Measurements from ENCODE around the gene OLR1. TPM values are rescaled to one million over a fixed set of nuclear protein-coding genes. Genes with fewer than 3 reads are reported as not detected.

OLR1 gene
- total RNA-seq, 4 donors from 2014 or later = 2.7 TPM; not detected in 3

- Histone ChIP-seq H3K27ac (no peak overlapping the region), H3K36me3 (no peaks in the 10 kb centered on the region), H3K27me3 (no peaks in the 10 kb centered on the region), H3K4me1 (peaks cover 0 to 12% (median 3%) of the 10 kb centered on the region in 3 donors), H3K4me3 (no peak overlapping the region), H3K9me3 (no peaks in the 10 kb centered on the region)
- 54 to 69% methylated on average over 3 of the region's 3 CpGs for WGBS, 2 donors
- no peak for DNase-seq
- TF ChIP-seq POLR2A (IDR thresholded peaks at IDR 0.05) (no peak), CTCF (IDR thresholded peaks at IDR 0.05) (no peak)
- intact Hi-C loops (cut with DNase I) = no loop called here
These were observed 12.7 kb downstream of the OLR1 start for GRCh38 chr12:10159280-10159679.

- Histone ChIP-seq H3K4me3 (no peak overlapping the region), H3K27me3 (no peaks in the 10 kb centered on the region), H3K36me3 (no peaks in the 10 kb centered on the region), H3K9me3 (no peaks in the 10 kb centered on the region), H3K27ac (no peak overlapping the region), H3K4me1 (peaks cover 0 to 20% (median 7%) of the 10 kb centered on the region in 3 donors)
- no peak for DNase-seq
- no peak for TF ChIP-seq POLR2A (IDR thresholded peaks at IDR 0.05)
- peak in 1 of 6 experiments; percentile 18 for TF ChIP-seq CTCF (IDR thresholded peaks at IDR 0.05)
- 80% methylated on average over 2 of the region's 2 CpGs for WGBS, 2 donors
- intact Hi-C loops (cut with DNase I) = no loop called here
These were observed 13.5 kb downstream of the OLR1 start for GRCh38 chr12:10158406-10158805.

GRCh38 chr12:10155966-10156365 is 16.0 kb downstream of the OLR1 start:
- Histone ChIP-seq H3K36me3 (no peaks in the 10 kb centered on the region), H3K4me3 (no peak overlapping the region), H3K9me3 (no peaks in the 10 kb centered on the region), H3K27ac (no peak overlapping the region), H3K27me3 (no peaks in the 10 kb centered on the region), H3K4me1 (peaks cover 3 to 25% (median 11%) of the 10 kb centered on the region in 3 donors)
- TF ChIP-seq POLR2A (IDR thresholded peaks at IDR 0.05) (no peak), CTCF (IDR thresholded peaks at IDR 0.05) (no peak)
- 66 to 69% methylated on average over 3 of the region's 3 CpGs for WGBS, 2 donors
- no peak for DNase-seq
- intact Hi-C loops (cut with DNase I) = no loop called here

GRCh38 chr12:10154145-10154496 is 17.8 kb downstream of the OLR1 start:
- Histone ChIP-seq H3K4me3 (peak overlapping the region in 3 of 4 donors; percentile 51 to 78 (median 58)), H3K9me3 (no peaks in the 10 kb centered on the region), H3K4me1 (peaks cover 3 to 16% (median 9%) of the 10 kb centered on the region in 3 donors), H3K27ac (peak overlapping the region in 1 of 4 donors; percentile 77), H3K36me3 (no peaks in the 10 kb centered on the region), H3K27me3 (no peaks in the 10 kb centered on the region)
- WGBS, 2 donors = 50 to 72% methylated on average over 5 to 6 of the region's 6 CpGs
- intact Hi-C loops (cut with DNase I) = no loop called here
- TF ChIP-seq POLR2A (IDR thresholded peaks at IDR 0.05) = no peak
- no peak for TF ChIP-seq CTCF (IDR thresholded peaks at IDR 0.05)
- DNase-seq = no peak

- H3K4me1 ChIP-seq = peaks cover 3 to 16% (median 9%) of the 10 kb centered on the region in 3 donors
- intact Hi-C loops (cut with DNase I) = no loop called here
- H3K27me3 ChIP-seq = no peaks in the 10 kb centered on the region
- H3K27ac ChIP-seq = peak overlapping the region; percentile 68 to 84 (median 72)
- 0 to 21% methylated on average over 16 to 17 of the region's 46 CpGs for WGBS, 2 donors
- peak overlapping the region; percentile 44 to 78 (median 54) for H3K4me3 ChIP-seq
- no peaks in the 10 kb centered on the region for H3K9me3 ChIP-seq
- no peak for DNase-seq
- peak; percentile 78 to 86 (median 84) for TF ChIP-seq CTCF (IDR thresholded peaks at IDR 0.05)
- TF ChIP-seq POLR2A (IDR thresholded peaks at IDR 0.05) = peak in 1 of 4 donors; percentile 22
- no peaks in the 10 kb centered on the region for H3K36me3 ChIP-seq
These were observed 18.4 kb downstream of the OLR1 start for GRCh38 chr12:10153271-10154144.

Data from esophagus squamous epithelium (tissue), 5 donors.